ENCODE measurements around the gene SDK1.

The SDK1 gene

DNA sequence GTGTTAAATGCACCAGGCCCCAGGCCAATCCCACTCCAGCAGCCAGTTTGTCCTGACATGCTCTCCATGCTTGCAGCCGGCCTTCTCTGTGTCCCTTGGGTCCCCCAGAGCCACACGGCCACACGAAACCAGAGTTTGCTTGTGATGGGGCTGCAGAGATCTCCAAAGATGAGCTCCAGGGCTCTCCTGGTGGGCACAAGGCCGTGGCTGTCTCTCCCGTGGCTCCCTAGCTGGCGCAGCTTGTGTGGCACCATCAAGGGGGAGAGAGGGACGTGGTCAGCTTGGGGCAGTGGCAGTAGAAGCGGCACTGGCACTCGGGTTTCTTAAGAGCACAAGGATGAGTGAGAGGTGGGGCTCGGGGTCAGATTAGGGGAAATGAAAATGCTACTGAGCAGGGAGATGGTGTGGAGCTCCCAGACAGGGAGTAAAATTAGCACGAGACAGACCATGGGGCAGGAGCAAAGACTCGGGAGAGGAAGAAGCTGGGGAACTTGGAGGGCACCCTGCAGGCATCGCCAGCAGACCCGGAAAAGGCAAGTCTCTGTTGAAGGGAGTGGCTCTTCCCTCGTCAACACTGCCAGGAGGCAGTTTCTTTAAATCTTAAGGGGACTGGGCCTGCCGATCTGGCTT lies 808.5 kb downstream of the SDK1 start:
- no peak overlapping the region for H3K4me3 ChIP-seq (ENCODE audit: low read depth in 1 of 2, low read length in 2 of 2)
- no peaks in the 10 kb centered on the region for H4K20me1 ChIP-seq (ENCODE audit: insufficient read depth, low read length)
- H3K79me2 ChIP-seq (ENCODE audit: insufficient read depth, low read length) = no peaks in the 10 kb centered on the region
- no peak overlapping the region for H3K9ac ChIP-seq (ENCODE audit: low read depth, low read length)
- ATAC-seq (ENCODE audit: insufficient read depth, low read depth) (no peak), DNase-seq (no peak)
- no peaks in the 10 kb centered on the region for H3K36me3 ChIP-seq (ENCODE audit: insufficient read depth, low read length)
- no peaks in the 10 kb centered on the region for H3K4me1 ChIP-seq (ENCODE audit: insufficient read depth, low read length)
- H3K27me3 ChIP-seq (ENCODE audit: insufficient read depth, low read length, poor library complexity) = no peaks in the 10 kb centered on the region
- no peak overlapping the region for H2AFZ ChIP-seq (ENCODE audit: low read depth, low read length)
- TF ChIP-seq, protein P1, sequence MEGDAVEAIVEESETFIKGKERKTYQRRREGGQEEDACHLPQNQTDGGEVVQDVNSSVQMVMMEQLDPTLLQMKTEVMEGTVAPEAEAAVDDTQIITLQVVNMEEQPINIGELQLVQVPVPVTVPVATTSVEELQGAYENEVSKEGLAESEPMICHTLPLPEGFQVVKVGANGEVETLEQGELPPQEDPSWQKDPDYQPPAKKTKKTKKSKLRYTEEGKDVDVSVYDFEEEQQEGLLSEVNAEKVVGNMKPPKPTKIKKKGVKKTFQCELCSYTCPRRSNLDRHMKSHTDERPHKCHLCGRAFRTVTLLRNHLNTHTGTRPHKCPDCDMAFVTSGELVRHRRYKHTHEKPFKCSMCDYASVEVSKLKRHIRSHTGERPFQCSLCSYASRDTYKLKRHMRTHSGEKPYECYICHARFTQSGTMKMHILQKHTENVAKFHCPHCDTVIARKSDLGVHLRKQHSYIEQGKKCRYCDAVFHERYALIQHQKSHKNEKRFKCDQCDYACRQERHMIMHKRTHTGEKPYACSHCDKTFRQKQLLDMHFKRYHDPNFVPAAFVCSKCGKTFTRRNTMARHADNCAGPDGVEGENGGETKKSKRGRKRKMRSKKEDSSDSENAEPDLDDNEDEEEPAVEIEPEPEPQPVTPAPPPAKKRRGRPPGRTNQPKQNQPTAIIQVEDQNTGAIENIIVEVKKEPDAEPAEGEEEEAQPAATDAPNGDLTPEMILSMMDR (IDR thresholded peaks at IDR 0.05; ENCODE audit: borderline replicate concordance, extremely low read depth, low read length, poor library complexity, severe bottlenecking) = no peak
- no peak for TF ChIP-seq EZH2 (IDR thresholded peaks at IDR 0.05; ENCODE audit: borderline replicate concordance, low read depth, low read length, severe bottlenecking)
- H3K27ac ChIP-seq (ENCODE audit: low read length) = no peak overlapping the region
- no peaks in the 10 kb centered on the region for H3K9me3 ChIP-seq (ENCODE audit: insufficient read depth, low read length, severe bottlenecking)
- H3K4me2 ChIP-seq (ENCODE audit: insufficient read depth, low read length) = no peak overlapping the region

DNA sequence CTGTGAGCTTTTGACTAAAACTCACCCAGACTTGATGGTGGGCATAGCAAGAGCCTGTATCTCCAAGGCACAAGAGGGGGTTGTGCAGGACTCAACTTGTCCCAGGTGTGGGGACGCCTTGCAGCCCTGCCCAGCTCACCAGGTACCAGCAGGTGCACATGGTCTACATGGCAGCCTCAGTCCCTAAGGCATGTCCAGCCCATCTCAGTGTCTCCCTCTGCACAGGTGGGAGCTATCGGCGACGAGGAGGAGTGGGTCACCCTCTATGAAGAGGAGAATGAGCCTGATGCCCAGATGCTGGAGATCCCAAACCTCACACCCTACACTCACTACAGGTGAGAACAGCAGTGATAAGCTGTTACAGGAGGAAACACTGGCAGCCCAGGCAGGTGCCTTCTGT lies 809.4 kb downstream of the SDK1 start:
- no peaks in the 10 kb centered on the region for H3K27me3 ChIP-seq (ENCODE audit: insufficient read depth, low read length, poor library complexity)
- H2AFZ ChIP-seq (ENCODE audit: low read depth, low read length) = no peak overlapping the region
- no peak for DNase-seq
- no peaks in the 10 kb centered on the region for H3K36me3 ChIP-seq (ENCODE audit: insufficient read depth, low read length)
- TF ChIP-seq, protein P1 (IDR thresholded peaks at IDR 0.05; ENCODE audit: borderline replicate concordance, extremely low read depth, low read length, poor library complexity, severe bottlenecking) = no peak
- TF ChIP-seq EZH2 (IDR thresholded peaks at IDR 0.05; ENCODE audit: borderline replicate concordance, low read depth, low read length, severe bottlenecking) = no peak
- no peaks in the 10 kb centered on the region for H4K20me1 ChIP-seq (ENCODE audit: insufficient read depth, low read length)
- H3K79me2 ChIP-seq (ENCODE audit: insufficient read depth, low read length) = no peaks in the 10 kb centered on the region
- no peaks in the 10 kb centered on the region for H3K4me1 ChIP-seq (ENCODE audit: insufficient read depth, low read length)
- H3K4me3 ChIP-seq (ENCODE audit: low read depth in 1 of 2, low read length in 2 of 2) = no peak overlapping the region
- H3K4me2 ChIP-seq (ENCODE audit: insufficient read depth, low read length) = no peak overlapping the region
- no peak overlapping the region for H3K9ac ChIP-seq (ENCODE audit: low read depth, low read length)
- no peak for ATAC-seq (ENCODE audit: insufficient read depth, low read depth)
- H3K9me3 ChIP-seq (ENCODE audit: insufficient read depth, low read length, severe bottlenecking) = no peaks in the 10 kb centered on the region
- H3K27ac ChIP-seq (ENCODE audit: low read length) = no peak overlapping the region

DNA sequence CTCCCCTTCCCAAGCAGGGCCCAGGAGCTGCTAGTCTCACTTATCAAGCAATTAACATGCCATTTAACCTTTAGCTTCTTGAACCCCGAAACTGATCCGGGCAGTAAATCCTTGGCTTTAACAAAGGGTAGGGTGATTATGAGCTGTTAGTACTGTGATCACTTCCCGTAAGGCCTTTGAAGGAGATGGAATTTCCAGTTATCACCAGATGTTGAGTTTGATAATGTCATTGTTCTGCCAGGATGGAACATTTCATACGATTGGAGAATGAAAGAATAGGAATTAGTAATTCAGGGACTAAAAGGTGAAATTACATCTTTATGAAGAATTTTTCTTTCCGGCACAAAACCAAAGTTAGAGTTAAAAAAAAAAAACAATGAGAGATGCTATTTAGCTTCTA lies 810.1 kb downstream of the SDK1 start:
- Histone ChIP-seq H3K4me3 (ENCODE audit: low read depth in 1 of 2, low read length in 2 of 2) (no peak overlapping the region), H3K27me3 (ENCODE audit: insufficient read depth, low read length, poor library complexity) (no peaks in the 10 kb centered on the region)
- TF ChIP-seq, protein P1 (IDR thresholded peaks at IDR 0.05; ENCODE audit: borderline replicate concordance, extremely low read depth, low read length, poor library complexity, severe bottlenecking) = no peak
- no peak for TF ChIP-seq EZH2 (IDR thresholded peaks at IDR 0.05; ENCODE audit: borderline replicate concordance, low read depth, low read length, severe bottlenecking)

More for the DNA sequence above, 810.1 kb downstream of the SDK1 start:
- Histone ChIP-seq H3K9ac (ENCODE audit: low read depth, low read length) (no peak overlapping the region), H3K27ac (ENCODE audit: low read length) (no peak overlapping the region), H3K4me2 (ENCODE audit: insufficient read depth, low read length) (no peak overlapping the region), H3K36me3 (ENCODE audit: insufficient read depth, low read length) (no peaks in the 10 kb centered on the region), H3K4me1 (ENCODE audit: insufficient read depth, low read length) (no peaks in the 10 kb centered on the region), H2AFZ (ENCODE audit: low read depth, low read length) (no peak overlapping the region), H3K79me2 (ENCODE audit: insufficient read depth, low read length) (no peaks in the 10 kb centered on the region), H4K20me1 (ENCODE audit: insufficient read depth, low read length) (no peaks in the 10 kb centered on the region), H3K9me3 (ENCODE audit: insufficient read depth, low read length, severe bottlenecking) (no peaks in the 10 kb centered on the region)
- ATAC-seq (ENCODE audit: insufficient read depth, low read depth) (no peak), DNase-seq (no peak)
